NCI-H748 treated with DMSO at 0.1 percent for 48 hours (cell line): ENCODE results near the gene LONP2.

Experiments used
- DNase-seq: peaks from one replicate; lab custom pipeline; 2025; lab: John Stamatoyannopoulos, UW

LONP2 gene

GRCh38 chr16:48244080-48244862 lies at the start of gene LONP2:
Gene LONP2, plus strand, starts transcription at chr16:48244300. Its CDS starts 89 bp downstream, at chr16:48244389.
- peak; percentile 39 for DNase-seq

- DNase-seq = no peak
These were observed 49.1 kb upstream of the LONP2 start for GRCh38 chr16:48194828-48195556.

DNA sequence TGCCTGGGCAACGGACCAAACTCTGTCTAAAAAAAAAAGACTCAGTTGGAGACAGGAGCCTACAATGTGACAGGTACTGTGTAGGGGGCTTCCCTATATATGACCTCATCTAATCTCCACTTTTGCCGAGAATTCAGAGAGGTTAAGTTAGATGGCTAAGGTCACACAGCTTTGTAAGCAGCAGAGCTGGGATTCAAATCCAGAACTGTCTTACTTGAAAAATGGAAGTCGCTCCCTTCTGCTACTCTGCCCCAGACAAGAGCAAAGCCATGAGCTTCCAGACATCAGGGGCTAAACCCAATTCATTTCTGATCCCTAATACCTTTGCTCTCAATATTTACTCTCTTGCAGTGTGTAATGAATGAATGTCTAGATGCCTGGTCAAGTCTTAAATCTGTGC lies 46.8 kb upstream of the LONP2 start:
- peak; percentile 87 for DNase-seq

- DNase-seq = no peak
These were observed 42.4 kb upstream of the LONP2 start for GRCh38 chr16:48201515-48202201.

DNA sequence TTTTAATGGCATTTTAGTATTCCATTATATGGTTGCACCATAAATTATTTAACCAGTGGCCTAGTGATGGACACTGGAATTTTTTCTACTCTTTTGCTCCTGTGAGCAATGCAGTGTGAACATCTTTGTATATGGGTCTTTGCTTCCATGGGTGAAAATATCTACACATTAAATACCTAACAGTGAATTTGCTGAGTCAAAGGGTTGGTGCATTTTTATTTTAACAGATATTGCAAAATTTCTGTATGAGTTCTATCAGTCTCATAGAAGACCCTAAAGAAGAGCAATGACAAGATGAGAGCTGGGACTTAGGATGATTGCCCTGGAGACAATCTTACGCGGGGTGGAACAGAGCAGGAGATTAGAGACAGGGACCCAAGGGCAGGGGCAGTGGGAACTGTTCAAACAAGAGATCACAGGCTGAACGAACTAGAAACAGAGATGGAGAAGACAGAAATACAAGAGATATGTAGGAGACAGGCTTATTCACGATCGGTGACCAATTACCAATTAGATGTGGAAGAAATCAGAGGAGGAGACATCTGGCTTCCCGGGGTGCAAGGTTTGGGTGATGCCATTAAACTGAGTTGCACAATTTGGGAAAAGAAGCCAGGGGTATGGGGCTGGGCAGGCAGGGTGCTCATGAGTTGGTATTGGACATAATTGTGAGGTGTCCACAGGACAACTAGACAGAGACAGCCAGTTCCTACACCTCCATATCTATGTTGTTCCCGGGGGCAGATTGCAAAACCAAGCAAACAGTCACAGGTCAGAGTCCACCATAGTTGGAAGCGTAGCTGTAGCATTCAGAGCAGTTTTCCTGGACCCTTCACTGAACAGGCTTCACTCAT lies 39.9 kb upstream of the LONP2 start:
- no peak for DNase-seq

GRCh38 chr16:48204825-48205151 lies 39.3 kb upstream of the LONP2 start:
- DNase-seq = no peak

DNA sequence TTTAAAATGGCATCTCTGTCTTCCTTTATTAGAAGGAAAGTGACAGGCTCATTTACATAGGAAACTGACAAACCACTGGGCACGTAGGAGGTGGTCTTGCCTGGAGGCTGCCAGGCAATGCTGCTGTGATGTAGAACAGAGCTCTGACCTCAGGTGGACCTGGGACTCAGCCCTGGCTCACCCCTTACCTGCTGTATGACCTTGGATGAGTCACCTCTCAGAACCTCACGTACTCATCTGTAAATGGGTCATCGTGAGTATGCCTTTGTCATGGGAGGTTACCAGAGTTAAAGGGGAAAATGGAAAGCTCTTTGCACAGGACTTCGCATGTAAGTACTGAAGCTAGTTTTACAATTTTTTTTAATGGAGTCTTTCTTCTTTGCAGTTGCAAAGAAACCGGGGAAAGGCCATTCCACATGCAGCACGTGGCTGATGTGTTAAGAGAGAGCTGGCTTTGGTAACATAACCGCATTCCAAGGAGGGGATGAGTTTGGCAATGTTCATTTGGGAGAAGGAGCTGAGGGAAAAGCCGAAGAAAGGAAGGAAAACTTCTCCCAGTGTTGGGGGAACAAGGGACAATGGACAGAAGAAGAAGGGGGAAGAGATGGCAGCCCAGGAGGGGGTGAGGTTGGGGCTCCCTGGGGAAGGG lies 37.4 kb upstream of the LONP2 start:
- DNase-seq = no peak

DNA sequence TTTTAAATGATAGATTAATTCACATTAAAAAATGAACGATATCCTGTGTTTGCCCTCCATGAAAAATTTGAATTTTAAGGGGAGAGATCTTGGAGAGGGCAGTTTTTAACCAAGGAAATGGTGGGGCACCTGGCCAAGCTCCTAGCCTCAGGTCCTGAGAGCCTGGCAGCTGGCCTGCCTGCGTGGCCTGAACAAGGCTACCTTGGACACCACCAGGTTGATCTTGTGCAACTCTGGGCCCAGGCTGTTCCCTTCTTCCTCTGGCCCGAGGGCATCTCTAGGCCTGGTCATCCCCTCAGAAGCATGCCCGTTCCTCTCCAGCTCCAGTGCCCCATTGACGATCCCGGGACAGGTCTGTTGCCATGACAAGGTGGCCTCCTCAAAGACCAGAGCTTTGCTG lies 33.4 kb upstream of the LONP2 start:
- DNase-seq = no peak

DNA sequence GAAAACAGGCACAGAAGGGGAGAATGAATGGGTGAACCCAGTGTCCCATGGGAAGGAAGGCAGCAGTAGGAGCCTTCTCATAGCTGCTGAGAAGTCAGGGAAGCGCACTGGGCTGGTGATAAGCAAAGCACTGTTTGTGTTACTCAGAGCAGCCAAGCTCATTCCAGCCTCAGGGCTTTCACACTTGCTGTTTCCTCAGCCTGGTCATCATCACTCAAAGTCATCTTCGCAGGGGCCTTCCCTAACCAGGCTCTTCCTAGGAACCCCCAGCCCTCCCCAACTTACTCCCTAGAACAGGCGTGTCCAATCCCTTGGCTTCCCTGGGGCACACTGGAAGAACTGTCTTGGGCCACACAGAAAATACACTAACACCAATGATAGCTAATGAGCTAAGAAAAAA lies 32.1 kb upstream of the LONP2 start:
- DNase-seq = no peak

GRCh38 chr16:48215738-48216137 lies 28.4 kb upstream of the LONP2 start:
- DNase-seq = no peak

GRCh38 chr16:48217708-48218107 lies 26.4 kb upstream of the LONP2 start:
- no peak for DNase-seq

DNA sequence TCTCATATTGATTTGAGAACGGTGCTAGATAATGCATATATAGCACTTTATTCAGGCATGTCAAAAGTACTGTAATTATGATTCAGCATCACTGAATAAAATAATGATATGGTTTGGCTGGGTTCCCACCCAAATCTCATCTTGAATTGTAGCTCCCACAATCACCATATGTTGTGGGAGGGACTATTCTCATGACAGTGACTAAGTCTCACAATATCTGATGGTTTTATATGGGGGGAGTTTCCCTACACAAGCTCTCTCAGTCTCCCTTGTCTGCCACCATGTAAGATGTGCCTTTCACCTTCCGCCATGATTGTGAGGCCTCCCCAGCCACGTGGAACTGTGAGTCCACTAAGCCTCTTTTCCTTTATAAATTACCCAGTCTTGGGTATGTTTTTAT lies 25.6 kb upstream of the LONP2 start:
- DNase-seq = no peak

DNA sequence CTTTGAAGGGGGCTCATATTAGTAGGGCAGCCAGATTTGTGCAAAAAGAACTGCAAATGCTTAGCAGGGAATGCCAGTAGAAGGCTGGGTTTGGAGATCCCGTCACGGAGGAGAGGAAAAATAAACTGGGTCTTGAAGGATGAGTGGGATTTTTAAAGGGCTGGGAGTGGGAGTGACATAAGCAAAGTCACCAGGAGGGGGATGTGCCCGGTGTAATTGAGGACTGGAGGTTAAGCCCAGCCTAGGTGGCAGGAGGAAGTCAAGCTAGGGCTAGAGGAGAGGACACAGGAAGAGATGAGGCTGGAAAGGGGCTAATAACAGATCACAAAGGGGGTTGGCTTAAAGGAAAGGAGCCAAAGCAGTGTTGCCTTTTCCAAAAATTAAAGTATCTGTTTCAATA lies 23.2 kb upstream of the LONP2 start:
- no peak for DNase-seq

GRCh38 chr16:48223490-48223889 lies 20.6 kb upstream of the LONP2 start:
- no peak for DNase-seq

DNA sequence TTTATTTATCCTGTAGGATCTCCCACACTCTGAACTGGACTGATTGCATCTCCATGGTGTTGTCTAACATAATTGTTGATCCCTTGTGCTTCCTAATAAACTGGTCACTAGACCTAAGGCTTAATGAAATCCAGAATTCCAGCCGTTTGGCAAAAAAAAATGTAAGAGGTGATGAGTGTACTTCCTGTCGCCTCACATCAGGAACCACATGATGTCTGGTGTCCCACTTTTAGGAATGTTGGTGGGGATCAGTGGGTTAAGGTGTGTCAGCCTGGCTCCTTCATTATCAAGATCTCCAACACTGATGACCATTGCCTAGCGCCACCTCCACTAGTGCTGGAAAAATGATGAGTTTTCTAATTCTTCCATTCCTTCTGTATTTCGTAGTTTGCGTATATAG lies 18.6 kb upstream of the LONP2 start:
- DNase-seq = no peak

- DNase-seq = no peak
These were observed 12.2 kb upstream of the LONP2 start for GRCh38 chr16:48231727-48232492.

DNA sequence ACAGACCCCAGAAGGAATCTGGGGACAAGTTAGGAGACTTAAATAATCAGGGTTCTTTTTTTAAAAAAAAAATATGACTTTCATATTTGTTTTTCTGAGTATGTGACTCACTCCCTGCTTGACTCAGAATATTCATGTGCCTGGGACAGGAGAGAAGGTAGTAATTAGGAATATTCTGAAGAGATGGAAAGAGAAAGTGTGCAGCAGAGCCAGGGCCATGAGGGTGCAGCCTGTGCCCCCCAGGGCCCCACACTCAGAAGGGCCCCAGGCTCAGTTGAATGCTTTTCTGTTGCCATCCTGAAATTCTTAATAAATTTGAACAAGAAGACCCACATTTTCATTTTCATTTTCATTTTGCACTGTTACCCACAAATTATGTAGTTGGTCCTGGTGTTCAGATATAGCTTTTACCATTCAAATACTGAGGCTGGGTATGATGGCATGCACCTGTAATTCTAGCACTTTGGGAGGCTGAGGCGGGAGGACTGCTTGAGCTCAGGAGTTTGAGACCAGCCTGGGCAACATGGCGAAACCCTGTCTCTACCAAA lies 11.5 kb upstream of the LONP2 start:
- DNase-seq = no peak

- DNase-seq = no peak
These were observed 9.5 kb upstream of the LONP2 start for GRCh38 chr16:48234630-48235029.

- no peak for DNase-seq
These were observed 9.0 kb upstream of the LONP2 start for GRCh38 chr16:48235058-48235555.

- DNase-seq = no peak
These were observed 8.5 kb upstream of the LONP2 start for GRCh38 chr16:48235556-48236136.
